SK-N-SH (cell line): ENCODE data around the gene SPEM3. TPM values are rescaled to one million over a fixed set of nuclear protein-coding genes. Genes with fewer than 3 reads are reported as not detected.
A peak's percentile ranks its signal among the peaks of the same experiment; 100 is the strongest.

ENCODE experiments used
- CTCF ChIA-PET: fragments of 300-600, 350-600 bp; formaldehyde crosslinking; extraction: SDS; loops from one replicate; lab custom pipeline; 2021; lab: Yijun Ruan, JAX
- POLR2A ChIA-PET: fragments of 350-600 bp; sonication (Branson Sonifier 250); formaldehyde crosslinking; extraction: SDS; loops from one replicate; lab custom pipeline; 2020; ENCODE audit warnings: antibody characterized with exemption, inconsistent platforms; lab: Yijun Ruan, JAX
- DNase-seq: peaks from one replicate; pipeline ENCODE4 v3.0.0; 2012
- H2AFZ ChIP-seq: fragments of 200-600 bp; sonication (generic); 2 replicates; pipeline ENCODE4 v1.8.1; 2016; ENCODE audit warnings: antibody characterized with exemption, mild to moderate bottlenecking, low read depth
- H3F3A ChIP-seq: fragments of 200-600 bp; sonication (generic); replicated peaks from 2 replicates; pipeline ENCODE3; 2016; ENCODE audit warnings: antibody characterized with exemption, mild to moderate bottlenecking; ENCODE audit not compliant: insufficient read depth
- H3K27ac ChIP-seq, 2 experiments: fragments of 200-500 bp in 1 of 2; fragments of 200-600 bp in 1 of 2; sonication (Bioruptor generic) in 1 of 2; sonication (generic), shearing (Covaris generic) in 1 of 2; 2 replicates each; pipeline versions ENCODE4 v1.5.1 to v1.6.1; 2014 to 2016; ENCODE audit warnings: low read depth in 2 of 2, inconsistent platforms in 1 of 2, low read length in 1 of 2, mild to moderate bottlenecking in 1 of 2, mixed read lengths in 1 of 2
- H3K27me3 ChIP-seq: fragments of 200-600 bp; sonication (generic), shearing (Covaris generic); 2 replicates; pipeline ENCODE4 v1.6.1; 2016; ENCODE audit warnings: mixed run types; ENCODE audit not compliant: insufficient read depth
- H3K36me3 ChIP-seq, 2 experiments: fragments of 200-500 bp in 1 of 2; fragments of 200-600 bp in 1 of 2; sonication (Bioruptor generic) in 1 of 2; sonication (generic) in 1 of 2; replicated peaks in 1 of 2; 2 replicates each; pipeline versions ENCODE3 to v1.5.1; 2014 to 2016; ENCODE audit warnings: low read length in 1 of 2, mild to moderate bottlenecking in 1 of 2; ENCODE audit not compliant: insufficient read depth in 2 of 2, control insufficient read depth in 1 of 2
- H3K4me1 ChIP-seq, 2 experiments: fragments of 200-500 bp in 1 of 2; fragments of 200-600 bp in 1 of 2; sonication (Bioruptor generic) in 1 of 2; sonication (generic), shearing (Covaris generic) in 1 of 2; 2 replicates each; pipeline versions ENCODE4 v1.5.1 to v1.6.1; 2014 to 2016; ENCODE audit warnings: low read depth in 1 of 2, low read length in 1 of 2, mixed run types in 1 of 2; ENCODE audit not compliant: insufficient read depth in 2 of 2, control insufficient read depth in 1 of 2
- H3K4me2 ChIP-seq: fragments of 200-600 bp; sonication (generic), shearing (Covaris generic); 2 replicates; pipeline ENCODE4 v1.6.1; 2017; ENCODE audit warnings: mixed run types
- H3K4me3 ChIP-seq, 2 experiments: fragments of 200-500 bp in 1 of 2; fragments of 200-600 bp in 1 of 2; sonication (Bioruptor generic) in 1 of 2; sonication (generic), shearing (Covaris generic) in 1 of 2; 2 replicates each; pipeline versions ENCODE4 v1.5.1 to v1.8.1; 2014 to 2016; ENCODE audit warnings: low read depth in 2 of 2, inconsistent platforms in 1 of 2, low read length in 1 of 2, mild to moderate bottlenecking in 1 of 2, mixed read lengths in 1 of 2, moderate library complexity in 1 of 2
- H3K79me2 ChIP-seq: fragments of 200-600 bp; sonication (generic); 2 replicates; pipeline ENCODE4 v1.8.1; 2017; ENCODE audit warnings: mild to moderate bottlenecking; ENCODE audit not compliant: insufficient read depth
- H3K9ac ChIP-seq: fragments of 200-600 bp; sonication (generic); 2 replicates; pipeline ENCODE4 v1.6.1; 2017; ENCODE audit warnings: mixed run types
- H3K9me2 ChIP-seq: fragments of 200-600 bp; sonication (generic); 2 replicates; pipeline ENCODE4 v1.6.1; 2017; ENCODE audit warnings: mixed run types
- H3K9me3 ChIP-seq: fragments of 200-600 bp; sonication (generic); 2 replicates; pipeline ENCODE4 v1.6.1; 2017; ENCODE audit warnings: mixed run types, mild to moderate bottlenecking, moderate library complexity
- H4K20me1 ChIP-seq: fragments of 200-600 bp; sonication (generic); 2 replicates; pipeline ENCODE4 v1.6.1; 2017; ENCODE audit warnings: mild to moderate bottlenecking, mixed run types; ENCODE audit not compliant: insufficient read depth
- ELF1 ChIP-seq: IDR thresholded peaks from 2 replicates; pipeline ENCODE4 v1.4.0; 2012
- EZH2phosphoT487 ChIP-seq: fragments of 200-600 bp; sonication (generic); IDR thresholded peaks from 2 replicates; pipeline ENCODE4 v1.6.1; 2017; ENCODE audit warnings: low read depth, mixed run types, mild to moderate bottlenecking, antibody characterized with exemption, moderate library complexity, borderline replicate concordance
- FOSL2 ChIP-seq: IDR thresholded peaks from 2 replicates; pipeline ENCODE4 v1.4.0; 2012; ENCODE audit warnings: low read depth, mild to moderate bottlenecking, moderate library complexity, borderline replicate concordance
- FOXJ3 ChIP-seq: sonication (generic); formaldehyde crosslinking; IDR thresholded peaks from 2 replicates; pipeline ENCODE4 v1.5.1; 2020; ENCODE audit warnings: mild to moderate bottlenecking, missing genetic modification reagents
- FOXM1 ChIP-seq: IDR thresholded peaks from 2 replicates; pipeline ENCODE4 v1.4.0; 2012; ENCODE audit warnings: low read depth, mild to moderate bottlenecking
- GABPA ChIP-seq: IDR thresholded peaks from 2 replicates; pipeline ENCODE4 v1.4.0; 2012; ENCODE audit warnings: low read depth, mild to moderate bottlenecking
- GATA2 ChIP-seq: sonication (generic); formaldehyde crosslinking; IDR thresholded peaks from 2 replicates; pipeline ENCODE4 v1.5.0; 2020; ENCODE audit warnings: mild to moderate bottlenecking, missing genetic modification reagents
- IRF3 ChIP-seq: fragments of 150-350 bp; IDR thresholded peaks from 2 replicates; pipeline ENCODE4 v1.6.1; 2016; ENCODE audit warnings: mild to moderate bottlenecking, low read depth, low read length
- PBX3 ChIP-seq: IDR thresholded peaks from 2 replicates; pipeline ENCODE4; 2012
- RAD21 ChIP-seq: IDR thresholded peaks from 2 replicates; pipeline ENCODE4 v1.6.1; 2012; ENCODE audit warnings: mild to moderate bottlenecking, low read length
- REST ChIP-seq: IDR thresholded peaks from 2 replicates; pipeline ENCODE4 v1.6.1; 2012; ENCODE audit warnings: mild to moderate bottlenecking, low read depth, low read length, moderate library complexity
- RFX5 ChIP-seq: IDR thresholded peaks from 2 replicates; pipeline ENCODE4 v1.6.1; 2012; ENCODE audit warnings: mild to moderate bottlenecking, improper control_type of control experiment, low read length
- SMC3 ChIP-seq: IDR thresholded peaks from 2 replicates; pipeline ENCODE4 v1.6.1; 2012; ENCODE audit warnings: low read depth, low read length, improper control_type of control experiment
- TCF12 ChIP-seq: IDR thresholded peaks from 2 replicates; pipeline ENCODE4 v1.4.0; 2012
- TEAD4 ChIP-seq: IDR thresholded peaks from 2 replicates; pipeline ENCODE4 v1.4.0; 2012; ENCODE audit warnings: mild to moderate bottlenecking, borderline replicate concordance; ENCODE audit not compliant: insufficient read depth
- ZBTB33 ChIP-seq: IDR thresholded peaks from 2 replicates; pipeline ENCODE4 v1.4.0; 2012; ENCODE audit warnings: low read depth, borderline replicate concordance
- WGBS: methylation state at CpG from one replicate; pipeline ENCODE4 v1.1.6; 2017; ENCODE audit warnings: low lambda C conversion rate; 5-methylcytosine and 5-hydroxymethylcytosine counted together
- polyA plus RNA-seq, 3 experiments: library from polyadenylated mRNA; depleted of rRNA; stranded (reverse); fragments of >200 nt; gene quantifications; 2 replicates each; pipeline ENCODE4 v1.2.3, GENCODE V29; 2012

The SPEM3 gene
- polyA plus RNA-seq, 1 of the 3 experiments (the other 2 are of a cell fraction): not detected

- Histone ChIP-seq H3K4me3 (peak overlapping the region; percentile 78 to 91), H3K9ac (peak overlapping the region; percentile 94), H3F3A (peaks cover 14% of the 10 kb centered on the region), H3K4me1 (peaks cover 5 to 21% of the 10 kb centered on the region in 2 experiments; a peak in 2 of 4 replicates), H3K79me2 (peaks cover 49% of the 10 kb centered on the region), H3K27ac (peak overlapping the region; percentile 76 to 88), H4K20me1 (peaks cover 11% of the 10 kb centered on the region; the same call in 1 of the 2 replicates), H2AFZ (peak overlapping the region; percentile 31; the same call in 1 of the 2 replicates), H3K27me3 (no peaks in the 10 kb centered on the region), H3K9me2 (no peaks in the 10 kb centered on the region), H3K36me3 (peaks cover 16 to 18% of the 10 kb centered on the region in 2 experiments), H3K4me2 (peak overlapping the region; percentile 100), H3K9me3 (no peaks in the 10 kb centered on the region)
- ChIA-PET CTCF (interaction anchor here (0.6 to 4.9 kb wide), 9 partner anchors 9 to 262 kb away, joined by 3 to 28 read pairs (median 4); partner anchors contain the start of gene TMEM95), POLR2A (interaction anchor here (1.0 kb wide), 1 partner anchor 282 kb away, joined by 3 read pairs; the partner anchor contains the start of gene TP53)
- WGBS: 7% methylated on average over 15 of the region's 38 CpGs
- DNase-seq: peak; percentile 78
- TF ChIP-seq FOXJ3 (CRISPR knock-in tag) (no peak), FOXM1 (no peak)
- TF ChIP-seq, all 33 proteins: peak for 0
Measured at GRCh38 chr17:7405350-7406234, 23.1 kb upstream of the SPEM3 start.

GRCh38 chr17:7406235-7406825 is 22.3 kb upstream of the SPEM3 start:
- Histone ChIP-seq H2AFZ (no peak overlapping the region), H3K4me3 (peak overlapping the region; percentile 78 to 91), H3K4me1 (peaks cover 5 to 21% of the 10 kb centered on the region in 2 experiments; a peak in 2 of 4 replicates), H3K79me2 (peaks cover 45% of the 10 kb centered on the region), H3K27ac (peak overlapping the region in 1 of 2 experiments; percentile 88; a peak in 2 of 4 replicates), H3K36me3 (peaks cover 14 to 20% of the 10 kb centered on the region in 2 experiments), H4K20me1 (peaks cover 11% of the 10 kb centered on the region; the same call in 1 of the 2 replicates), H3K9me3 (no peaks in the 10 kb centered on the region), H3K9me2 (no peaks in the 10 kb centered on the region), H3K9ac (peak overlapping the region; percentile 94), H3K27me3 (no peaks in the 10 kb centered on the region), H3K4me2 (peak overlapping the region; percentile 100), H3F3A (peaks cover 14% of the 10 kb centered on the region)
- CTCF ChIA-PET: interaction anchor here (0.7 to 4.9 kb wide), 8 partner anchors 10 to 155 kb away, joined by 3 to 28 read pairs (median 4); partner anchors contain the start of genes SENP3 and TMEM95
- WGBS: 35% methylated on average over 12 of the region's 12 CpGs
- DNase-seq: no peak
- POLR2A ChIA-PET: interaction anchor here (1.0 kb wide), 1 partner anchor 281 kb away, joined by 3 read pairs; the partner anchor contains the start of gene TP53
- TF ChIP-seq GATA2 (CRISPR knock-in tag): no peak
- no peak for TF ChIP-seq TCF12
- no peak for TF ChIP-seq REST
- TF ChIP-seq EZH2phosphoT487: no peak
- TF ChIP-seq IRF3: no peak
- no peak for TF ChIP-seq ZBTB33
- no peak for TF ChIP-seq TEAD4
- no peak for TF ChIP-seq ELF1
- TF ChIP-seq RFX5: no peak
- TF ChIP-seq FOSL2: no peak
- TF ChIP-seq RAD21: no peak
- no peak for TF ChIP-seq SMC3
- no peak for TF ChIP-seq PBX3
- TF ChIP-seq FOXM1: no peak
- no peak for TF ChIP-seq GABPA
